RWPE1 (cell line): ENCODE data around the gene MDM2.
"Not testable (repeated sequence)": the region's sequence is repeated elsewhere in the genome, so short reads cannot be mapped to it uniquely, and the experiment has no call there.

Source experiments
- CTCF ChIA-PET: fragments of 350-600 bp; sonication (Branson Sonifier 250); formaldehyde crosslinking; extraction: SDS; loops from one replicate; lab custom pipeline; 2021; lab: Yijun Ruan, JAX
- POLR2A ChIA-PET: fragments of 400-600 bp; formaldehyde crosslinking; extraction: SDS; loops from one replicate; lab custom pipeline; 2020; ENCODE audit warnings: antibody characterized with exemption; ENCODE audit not compliant: low non-redundant PET; lab: Yijun Ruan, JAX
- DNase-seq: peaks from one replicate; pipeline ENCODE4 v3.0.0; 2012; ENCODE audit warnings: low spot score
- H3K27ac ChIP-seq: fragments of 450-650 bp; 2 replicates; pipeline ENCODE4 v1.5.1; 2017
- TF ChIP-seq, protein P1 (sequence below): fragments of 450-650 bp; conservative IDR thresholded peaks from 2 replicates; pipeline ENCODE4 v1.5.1; 2017; ENCODE audit warnings: low read depth, mild to moderate bottlenecking

MDM2 gene

DNA sequence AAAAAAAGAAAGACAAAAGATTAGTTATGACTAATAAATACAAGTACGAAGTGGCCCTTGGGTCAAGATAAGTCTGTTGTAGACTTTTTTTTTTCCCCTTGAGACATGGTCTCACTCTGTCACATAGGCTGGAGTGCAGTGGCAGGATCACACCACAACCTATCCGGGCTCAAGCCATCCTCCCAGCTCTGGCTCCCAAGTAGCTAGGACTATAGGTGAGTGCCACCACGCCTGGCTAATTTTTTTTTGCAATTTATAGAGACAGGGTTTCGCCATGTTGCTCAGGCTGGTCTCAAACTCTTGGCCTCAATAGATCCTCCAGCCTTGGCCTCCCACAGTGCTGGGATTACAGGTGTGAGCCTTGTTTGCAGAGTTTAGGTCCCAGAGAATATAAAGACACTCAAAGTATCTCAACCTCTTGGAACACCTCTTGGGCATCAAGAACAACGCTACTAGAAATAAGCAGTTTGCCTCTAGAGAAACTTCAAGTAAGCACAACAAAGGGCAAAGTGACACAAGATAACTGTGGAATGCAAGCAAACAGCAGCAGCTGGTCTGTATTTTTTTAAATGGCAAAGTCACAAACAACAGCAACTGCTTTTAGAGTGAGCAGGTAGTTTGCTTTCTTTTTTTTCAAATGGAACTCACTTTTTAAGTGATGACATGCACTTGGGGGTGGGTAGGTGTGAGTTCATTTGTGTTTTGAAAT is 3.9 kb upstream of the MDM2 start:
- POLR2A ChIA-PET, result no interaction called here
- H3K27ac ChIP-seq, result no peak overlapping the region
- TF ChIP-seq, protein P1, sequence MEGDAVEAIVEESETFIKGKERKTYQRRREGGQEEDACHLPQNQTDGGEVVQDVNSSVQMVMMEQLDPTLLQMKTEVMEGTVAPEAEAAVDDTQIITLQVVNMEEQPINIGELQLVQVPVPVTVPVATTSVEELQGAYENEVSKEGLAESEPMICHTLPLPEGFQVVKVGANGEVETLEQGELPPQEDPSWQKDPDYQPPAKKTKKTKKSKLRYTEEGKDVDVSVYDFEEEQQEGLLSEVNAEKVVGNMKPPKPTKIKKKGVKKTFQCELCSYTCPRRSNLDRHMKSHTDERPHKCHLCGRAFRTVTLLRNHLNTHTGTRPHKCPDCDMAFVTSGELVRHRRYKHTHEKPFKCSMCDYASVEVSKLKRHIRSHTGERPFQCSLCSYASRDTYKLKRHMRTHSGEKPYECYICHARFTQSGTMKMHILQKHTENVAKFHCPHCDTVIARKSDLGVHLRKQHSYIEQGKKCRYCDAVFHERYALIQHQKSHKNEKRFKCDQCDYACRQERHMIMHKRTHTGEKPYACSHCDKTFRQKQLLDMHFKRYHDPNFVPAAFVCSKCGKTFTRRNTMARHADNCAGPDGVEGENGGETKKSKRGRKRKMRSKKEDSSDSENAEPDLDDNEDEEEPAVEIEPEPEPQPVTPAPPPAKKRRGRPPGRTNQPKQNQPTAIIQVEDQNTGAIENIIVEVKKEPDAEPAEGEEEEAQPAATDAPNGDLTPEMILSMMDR, result no peak

DNA sequence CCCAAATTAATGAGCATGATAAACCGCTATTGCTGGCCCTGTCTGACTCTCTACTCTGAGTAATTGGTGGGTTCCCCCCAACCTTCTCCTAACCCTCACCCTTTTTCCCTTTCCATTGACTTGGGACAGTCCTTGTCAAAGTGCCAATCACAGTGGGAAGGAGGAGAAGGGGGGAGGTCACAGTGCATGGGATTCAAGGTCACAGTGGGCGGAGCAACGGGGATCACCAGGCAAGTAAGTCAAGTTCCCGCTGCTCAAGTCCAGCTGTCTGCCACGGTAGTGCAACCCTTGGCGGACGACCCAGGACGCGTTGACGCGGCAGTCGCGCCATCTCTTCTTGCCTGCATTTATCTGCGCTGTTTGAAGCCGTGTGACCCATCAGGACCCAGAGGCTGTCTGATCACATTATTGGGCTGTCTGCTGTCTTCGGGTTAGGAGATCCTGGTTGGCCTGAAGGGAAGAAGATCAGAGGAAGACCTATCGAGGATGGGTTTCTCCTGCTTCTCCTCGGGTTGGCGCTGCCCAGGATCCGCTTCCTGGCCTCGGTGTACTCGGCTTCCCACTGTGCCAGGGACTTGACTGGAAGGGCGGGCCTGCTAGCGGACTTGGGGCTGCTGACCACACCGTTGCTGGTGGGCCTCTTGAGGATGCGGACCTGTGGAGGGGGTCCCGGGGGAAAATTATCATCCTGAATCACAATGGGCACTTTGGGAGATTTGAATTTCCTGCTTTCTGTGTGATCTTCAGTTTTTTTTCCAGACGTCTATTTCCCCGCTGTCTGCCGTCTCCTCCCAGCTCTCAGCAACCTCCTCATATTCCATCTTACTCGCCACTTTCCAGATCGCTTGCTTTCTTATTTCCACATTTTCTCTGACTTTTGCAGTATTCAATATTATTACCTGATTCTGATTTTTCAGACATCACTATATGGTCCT is 3.1 kb upstream of the MDM2 start:
- DNase-seq, result no peak
- no peak overlapping the region for H3K27ac ChIP-seq
- TF ChIP-seq, protein P1, result no peak
- ChIA-PET CTCF (no interaction called here), POLR2A (no interaction called here)

More for the DNA sequence above, 3.9 kb upstream of the MDM2 start:
- CTCF ChIA-PET, result no interaction called here
- no peak for DNase-seq

DNA sequence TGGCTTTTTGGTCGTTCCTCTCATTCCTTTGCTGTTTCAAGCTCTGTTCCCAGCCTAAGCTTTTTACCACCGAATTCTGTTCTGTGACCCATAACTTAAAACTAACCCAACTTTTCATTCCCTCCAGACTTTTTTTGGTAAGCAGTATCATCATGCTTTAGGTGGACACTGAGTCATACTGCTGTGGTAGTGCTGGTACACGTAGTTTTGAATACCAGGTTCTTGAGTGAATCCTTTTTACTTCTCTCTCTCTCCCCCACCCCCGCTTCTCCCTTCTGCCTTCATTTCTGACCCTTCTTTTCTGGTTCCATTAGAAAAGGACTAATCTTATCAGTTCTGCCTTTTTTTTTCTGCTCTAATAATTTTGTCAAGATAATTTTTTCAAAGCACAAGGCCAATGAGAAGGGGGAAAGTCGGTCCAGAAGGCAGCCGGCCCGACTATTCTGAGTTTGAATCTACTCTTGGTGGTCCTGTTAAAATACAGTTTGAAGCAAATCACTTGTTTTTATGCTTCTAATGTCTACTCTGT is 2.3 kb upstream of the MDM2 start:
- H3K27ac ChIP-seq, result no peak overlapping the region
- ChIA-PET CTCF (no interaction called here), POLR2A (no interaction called here)
- TF ChIP-seq, protein P1, result no peak
- DNase-seq, result peak; percentile 31

DNA sequence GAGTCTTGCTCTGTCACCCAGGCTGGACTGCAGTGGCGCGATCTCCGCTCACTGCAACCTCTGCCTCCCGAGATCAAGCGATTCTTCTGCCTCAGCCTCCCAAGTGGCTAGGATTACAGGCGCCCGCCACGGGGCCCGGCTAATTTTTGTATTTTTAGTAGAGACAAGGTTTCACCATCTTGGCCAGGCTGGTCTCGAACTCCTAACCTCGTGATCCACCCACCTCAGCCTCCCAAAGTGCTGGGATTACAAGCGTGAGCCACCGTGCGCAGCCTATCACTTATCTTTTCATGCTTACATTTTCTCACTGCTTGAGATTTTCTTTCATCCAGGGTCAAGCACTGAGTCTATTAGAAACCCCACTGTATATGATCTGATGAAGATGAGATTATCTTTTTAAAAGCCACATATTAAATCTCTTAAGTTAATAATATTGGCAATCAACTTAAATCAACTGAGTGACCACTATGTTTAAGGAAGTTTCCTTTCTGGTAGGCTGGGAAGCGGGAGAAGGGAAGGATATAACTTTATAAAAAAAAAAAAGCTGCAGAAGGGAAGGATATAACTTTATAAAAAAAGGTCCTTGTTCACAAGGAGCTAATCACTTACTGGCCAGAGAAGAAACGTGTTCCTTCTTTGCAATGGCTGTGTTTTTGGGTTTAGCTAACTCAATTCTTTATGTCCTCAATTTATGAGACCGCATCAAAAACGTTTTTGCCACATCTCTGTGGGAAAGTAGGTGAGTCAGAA is 1.3 kb upstream of the MDM2 start:
- no peak for DNase-seq
- TF ChIP-seq, protein P1, result no peak
- CTCF ChIA-PET, result interaction anchor here (0.9 kb wide), 1 partner anchor 11 kb away, joined by 3 read pairs; no protein-coding TSS in a partner anchor
- peak overlapping the region; percentile 99 for H3K27ac ChIP-seq
- POLR2A ChIA-PET, result interaction anchor here (1.5 kb wide), 1 partner anchor 60 kb away, joined by 3 read pairs; no protein-coding TSS in a partner anchor

DNA sequence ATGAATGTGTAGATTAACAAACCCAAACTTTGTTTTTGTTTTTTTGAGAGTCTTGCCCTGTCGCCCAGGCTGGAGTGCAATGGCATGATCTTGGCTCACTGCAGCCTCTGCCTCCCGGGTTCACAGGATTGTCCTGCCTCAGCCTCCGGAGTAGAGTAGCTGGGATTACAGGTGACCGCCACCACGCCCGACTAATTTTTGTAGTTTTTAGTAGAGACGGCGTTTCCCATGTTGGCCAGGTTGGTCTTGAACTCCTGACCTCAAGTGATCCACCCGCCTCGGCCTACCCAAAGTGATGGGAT is 752 bp upstream of the MDM2 start:
- ChIA-PET CTCF (interaction anchor here (0.6 to 0.9 kb wide), 4 partner anchors 11 to 217 kb away, joined by 3 to 5 read pairs (median 4); no protein-coding TSS in a partner anchor), POLR2A (interaction anchor here (1.2 to 1.5 kb wide), 2 partner anchors 20 to 61 kb away, joined by 3 to 5 read pairs; no protein-coding TSS in a partner anchor)
- DNase-seq, result not testable (repeated sequence)
- H3K27ac ChIP-seq, result peak overlapping the region; percentile 99

DNA sequence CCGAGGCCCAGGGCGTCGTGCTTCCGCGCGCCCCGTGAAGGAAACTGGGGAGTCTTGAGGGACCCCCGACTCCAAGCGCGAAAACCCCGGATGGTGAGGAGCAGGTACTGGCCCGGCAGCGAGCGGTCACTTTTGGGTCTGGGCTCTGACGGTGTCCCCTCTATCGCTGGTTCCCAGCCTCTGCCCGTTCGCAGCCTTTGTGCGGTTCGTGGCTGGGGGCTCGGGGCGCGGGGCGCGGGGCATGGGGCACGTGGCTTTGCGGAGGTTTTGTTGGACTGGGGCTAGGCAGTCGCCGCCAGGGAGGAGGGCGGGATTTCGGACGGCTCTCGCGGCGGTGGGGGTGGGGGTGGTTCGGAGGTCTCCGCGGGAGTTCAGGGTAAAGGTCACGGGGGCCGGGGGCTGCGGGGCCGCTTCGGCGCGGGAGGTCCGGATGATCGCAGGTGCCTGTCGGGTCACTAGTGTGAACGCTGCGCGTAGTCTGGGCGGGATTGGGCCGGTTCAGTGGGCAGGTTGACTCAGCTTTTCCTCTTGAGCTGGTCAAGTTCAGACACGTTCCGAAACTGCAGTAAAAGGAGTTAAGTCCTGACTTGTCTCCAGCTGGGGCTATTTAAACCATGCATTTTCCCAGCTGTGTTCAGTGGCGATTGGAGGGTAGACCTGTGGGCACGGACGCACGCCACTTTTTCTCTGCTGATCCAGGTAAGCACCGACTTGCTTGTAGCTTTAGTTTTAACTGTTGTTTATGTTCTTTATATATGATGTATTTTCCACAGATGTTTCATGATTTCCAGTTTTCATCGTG is 612 bp downstream of the MDM2 start:
- DNase-seq, result peak; percentile 89
- TF ChIP-seq, protein P1, result no peak
- ChIA-PET POLR2A (interaction anchor here (0.5 to 1.5 kb wide), 4 partner anchors 9 to 62 kb away, joined by 3 to 7 read pairs (median 5); no protein-coding TSS in a partner anchor), CTCF (interaction anchor here (0.6 kb wide), 1 partner anchor 69 kb away, joined by 4 read pairs; no protein-coding TSS in a partner anchor)
- H3K27ac ChIP-seq, result peak overlapping the region; percentile 99
